ENCODE measurements around the gene DNAJC18. TPM values are rescaled to one million over a fixed set of nuclear protein-coding genes. Genes with fewer than 3 reads are reported as not detected.
A peak's percentile ranks its signal among the peaks of the same experiment; 100 is the strongest.

DNAJC18 gene
- total RNA-seq, 1 donor from 2014 or later: 11.9 TPM

GRCh38 chr5:139418793-139419192 lies 20.5 kb downstream of the DNAJC18 start:
- intact Hi-C loops (cut with DNase I): no loop called here
- DNase-seq: no peak
- no peak for ATAC-seq

GRCh38 chr5:139417214-139417613 lies 22.1 kb downstream of the DNAJC18 start:
- peaks cover 18% of the 10 kb centered on the region for H3K4me1 ChIP-seq
- no peak for TF ChIP-seq CTCF (IDR thresholded peaks at IDR 0.05)
- ATAC-seq (no peak), DNase-seq (no peak)
- no peak overlapping the region for H3K4me3 ChIP-seq
- intact Hi-C loops (cut with DNase I): no loop called here
- no peaks in the 10 kb centered on the region for H3K9me3 ChIP-seq
- peaks cover 20% of the 10 kb centered on the region for H3K36me3 ChIP-seq
- no peaks in the 10 kb centered on the region for H3K27me3 ChIP-seq
- no peak overlapping the region for H3K27ac ChIP-seq

More at GRCh38 chr5:139418793-139419192, 20.5 kb downstream of the DNAJC18 start:
- H3K27ac ChIP-seq: no peak overlapping the region
- H3K9me3 ChIP-seq: no peaks in the 10 kb centered on the region
- H3K4me1 ChIP-seq: peaks cover 18% of the 10 kb centered on the region
- H3K27me3 ChIP-seq: no peaks in the 10 kb centered on the region
- TF ChIP-seq CTCF (IDR thresholded peaks at IDR 0.05): no peak
- peaks cover 25% of the 10 kb centered on the region for H3K36me3 ChIP-seq
- no peak overlapping the region for H3K4me3 ChIP-seq

GRCh38 chr5:139416651-139417050 lies 22.7 kb downstream of the DNAJC18 start:
- H3K4me3 ChIP-seq: no peak overlapping the region
- H3K9me3 ChIP-seq: no peaks in the 10 kb centered on the region
- no peaks in the 10 kb centered on the region for H3K27me3 ChIP-seq
- H3K4me1 ChIP-seq: peaks cover 18% of the 10 kb centered on the region
- H3K36me3 ChIP-seq: peaks cover 20% of the 10 kb centered on the region
- TF ChIP-seq CTCF (IDR thresholded peaks at IDR 0.05): no peak
- no peak for DNase-seq
- H3K27ac ChIP-seq: no peak overlapping the region
- intact Hi-C loops (cut with DNase I): no loop called here
- ATAC-seq: peak; percentile 34

- H3K4me1 ChIP-seq: peaks cover 18% of the 10 kb centered on the region
- intact Hi-C loops (cut with DNase I): no loop called here
- DNase-seq (no peak), ATAC-seq (no peak)
- H3K36me3 ChIP-seq: peaks cover 14% of the 10 kb centered on the region
- no peak overlapping the region for H3K4me3 ChIP-seq
- no peak overlapping the region for H3K27ac ChIP-seq
- no peaks in the 10 kb centered on the region for H3K9me3 ChIP-seq
- no peaks in the 10 kb centered on the region for H3K27me3 ChIP-seq
- TF ChIP-seq CTCF (IDR thresholded peaks at IDR 0.05): no peak
These were observed 23.5 kb downstream of the DNAJC18 start for GRCh38 chr5:139415869-139416268.

- H3K36me3 ChIP-seq: peaks cover 14% of the 10 kb centered on the region
- H3K4me3 ChIP-seq: no peak overlapping the region
- no peak for ATAC-seq
- no peaks in the 10 kb centered on the region for H3K27me3 ChIP-seq
- H3K4me1 ChIP-seq: peaks cover 18% of the 10 kb centered on the region
- H3K27ac ChIP-seq: no peak overlapping the region
- H3K9me3 ChIP-seq: no peaks in the 10 kb centered on the region
- intact Hi-C loops (cut with DNase I): no loop called here
- no peak for DNase-seq
- no peak for TF ChIP-seq CTCF (IDR thresholded peaks at IDR 0.05)
These were observed 24.0 kb downstream of the DNAJC18 start for GRCh38 chr5:139415221-139415861.
